CD4-positive, alpha-beta T cell (primary cell): ENCODE data around the gene MTARC1. TPM values are rescaled to one million over a fixed set of nuclear protein-coding genes. Genes with fewer than 3 reads are reported as not detected.

Experiments
- ATAC-seq: fragments of 200-7000 bp; cut with Tn5 transposase; one replicate; pipeline ENCODE4 v1.10.0; 2022; ENCODE audit warnings: mild to moderate bottlenecking; ENCODE audit not compliant: poor library complexity
- CTCF ChIA-PET: fragments of 350-600 bp; sonication (Branson Sonifier 250); formaldehyde crosslinking; loops from one replicate; lab custom pipeline; 2021; ENCODE audit warnings: antibody characterized with exemption, inconsistent platforms; lab: Charles Lee
- POLR2A ChIA-PET: fragments of 350-600 bp; sonication (Branson Sonifier 250); formaldehyde crosslinking; loops from one replicate; lab custom pipeline; 2021; ENCODE audit warnings: antibody characterized with exemption, inconsistent platforms; lab: Charles Lee
- DNase-seq, 14 experiments: peaks; one replicate each; pipeline ENCODE4 v3.0.0-alpha.2; 2013 to 2020; ENCODE audit warnings: mixed read lengths in 2 of 14
- H3K27ac ChIP-seq, 2 donors: one replicate each; pipeline versions ENCODE4 v1.5.1 to v1.7.0; 2013; ENCODE audit warnings: low read length in 2 of 2, low read depth in 1 of 2, mild to moderate bottlenecking in 1 of 2
- H3K27me3 ChIP-seq, 2 experiments: 1 replicate in 1 of 2; 2 replicates in 1 of 2; pipeline versions ENCODE4 v1.6.1 to v1.7.0; 2013; ENCODE audit warnings: low read length in 2 of 2, control low read depth in 1 of 2, mild to moderate bottlenecking in 1 of 2, moderate library complexity in 1 of 2; ENCODE audit not compliant: insufficient read depth in 2 of 2, control insufficient read depth in 1 of 2
- H3K36me3 ChIP-seq: one replicate; pipeline ENCODE4 v1.6.1; 2013; ENCODE audit warnings: low read length, control low read depth; ENCODE audit not compliant: insufficient read depth
- H3K4me1 ChIP-seq: one replicate; pipeline ENCODE4 v1.6.1; 2013; ENCODE audit warnings: low read length, control low read depth; ENCODE audit not compliant: insufficient read depth
- H3K4me3 ChIP-seq: one replicate; pipeline ENCODE4 v1.5.1; 2013; ENCODE audit warnings: mild to moderate bottlenecking, low read length, moderate library complexity
- H3K9me3 ChIP-seq, 2 experiments: 1 replicate in 1 of 2; 2 replicates in 1 of 2; pipeline versions ENCODE4 v1.6.1 to v1.7.0; 2013; ENCODE audit warnings: low read length in 2 of 2, mild to moderate bottlenecking in 2 of 2, control low read depth in 1 of 2, moderate library complexity in 1 of 2; ENCODE audit not compliant: control insufficient read depth in 1 of 2, insufficient read depth in 1 of 2
- H3K27ac Mint-ChIP-seq: one replicate; pipeline ENCODE4 v1.8.0; 2020; ENCODE audit warnings: mixed read lengths
- H3K27me3 Mint-ChIP-seq: one replicate; pipeline ENCODE4 v1.8.0; 2021; ENCODE audit warnings: mixed read lengths
- H3K36me3 Mint-ChIP-seq: one replicate; pipeline ENCODE4 v1.8.0; 2021; ENCODE audit warnings: low read depth, mixed read lengths
- H3K4me1 Mint-ChIP-seq: one replicate; pipeline ENCODE4 v1.8.0; 2021; ENCODE audit warnings: low read depth, mixed read lengths
- H3K4me3 Mint-ChIP-seq: one replicate; pipeline ENCODE4 v1.8.0; 2020; ENCODE audit warnings: mild to moderate bottlenecking, mixed read lengths
- H3K9me3 Mint-ChIP-seq: one replicate; pipeline ENCODE4 v1.8.0; 2020; ENCODE audit warnings: mixed read lengths
- CTCF ChIP-seq: fragments of 200-600 bp; IDR thresholded peaks from one replicate; pipeline ENCODE4 v1.8.0; 2022; ENCODE audit warnings: antibody characterized with exemption, mild to moderate bottlenecking
- intact Hi-C, 2 experiments: fragments of 100-400 bp; cut with DNase I in 1 of 2; cut with micrococcal nuclease in 1 of 2; formaldehyde crosslinking; loops; one replicate each; pipeline versions ENCODE4 v1.15.1 to v1.9.0; 2023 to 2025; cut with DNase I, micrococcal nuclease
- total RNA-seq, 174 experiments: library from RNA in 2 of 174; stranded (reverse) in 2 of 174; gene quantifications; one replicate each; pipeline ENCODE4 v1.2.3 and lab custom pipeline; 2021 to 2026

MTARC1 gene
- total RNA-seq, 2 experiments from 2014 or later: not detected

- H3K27ac ChIP-seq: no peak overlapping the region
- H3K4me3 ChIP-seq: no peak overlapping the region
- DNase-seq (no peak), ATAC-seq (no peak)
- H3K9me3 Mint-ChIP-seq: no peaks in the 10 kb centered on the region
- intact Hi-C loops: no loop called here
- H3K36me3 ChIP-seq: no peaks in the 10 kb centered on the region
- no peak for TF ChIP-seq CTCF
- H3K27me3 Mint-ChIP-seq: peaks cover 21% of the 10 kb centered on the region
- no peaks in the 10 kb centered on the region for H3K36me3 Mint-ChIP-seq
- H3K27ac Mint-ChIP-seq: no peak overlapping the region
- H3K27me3 ChIP-seq: no peaks in the 10 kb centered on the region
- no peak overlapping the region for H3K4me3 Mint-ChIP-seq
- POLR2A ChIA-PET: no interaction called here
- no peaks in the 10 kb centered on the region for H3K4me1 Mint-ChIP-seq
- H3K4me1 ChIP-seq: no peaks in the 10 kb centered on the region
- H3K9me3 ChIP-seq: no peaks in the 10 kb centered on the region
- CTCF ChIA-PET: no interaction called here
Measured at GRCh38 chr1:220761688-220762427, 24.9 kb upstream of the MTARC1 start.

GRCh38 chr1:220764757-220765156, 22.0 kb upstream of the MTARC1 start:
- Mint-ChIP-seq H3K4me1 (no peaks in the 10 kb centered on the region), H3K27ac (no peak overlapping the region), H3K27me3 (peaks cover 12% of the 10 kb centered on the region), H3K9me3 (no peaks in the 10 kb centered on the region), H3K4me3 (no peak overlapping the region), H3K36me3 (no peaks in the 10 kb centered on the region)
- no peak overlapping the region for H3K4me3 ChIP-seq
- H3K36me3 ChIP-seq: no peaks in the 10 kb centered on the region
- ATAC-seq: no peak
- intact Hi-C loops: no loop called here
- DNase-seq: no peak
- no peaks in the 10 kb centered on the region for H3K9me3 ChIP-seq
- ChIA-PET POLR2A (no interaction called here), CTCF (no interaction called here)
- no peak for TF ChIP-seq CTCF
- no peaks in the 10 kb centered on the region for H3K4me1 ChIP-seq
- no peak overlapping the region for H3K27ac ChIP-seq
- no peaks in the 10 kb centered on the region for H3K27me3 ChIP-seq

GRCh38 chr1:220767312-220768125, 19.2 kb upstream of the MTARC1 start:
- ATAC-seq (no peak), DNase-seq (no peak)
- ChIA-PET POLR2A (no interaction called here), CTCF (no interaction called here)
- intact Hi-C loops: no loop called here
- TF ChIP-seq CTCF: no peak
- Histone ChIP-seq H3K4me1 (no peaks in the 10 kb centered on the region), H3K27me3 (no peaks in the 10 kb centered on the region), H3K4me3 (no peak overlapping the region), H3K9me3 (no peaks in the 10 kb centered on the region), H3K27ac (no peak overlapping the region), H3K36me3 (no peaks in the 10 kb centered on the region)
- Mint-ChIP-seq H3K36me3 (no peaks in the 10 kb centered on the region), H3K27ac (no peak overlapping the region), H3K27me3 (peaks cover 14% of the 10 kb centered on the region), H3K4me1 (no peaks in the 10 kb centered on the region), H3K4me3 (no peak overlapping the region), H3K9me3 (no peaks in the 10 kb centered on the region)
